Activated naive CD4-positive, alpha-beta T cell treated with anti-CD3 and anti-CD28 coated beads, Interleukin-2, amount 10 ng/mL, durations not matched to agents 7 days and 5 days (primary cell): ENCODE measurements around the gene COL12A1.

Experiments
- CTCF ChIA-PET: fragments of 350-600 bp; sonication (Branson Sonifier 250); formaldehyde crosslinking; loops from one replicate; lab custom pipeline; 2021; ENCODE audit warnings: antibody characterized with exemption; lab: Charles Lee
- DNase-seq: peaks from one replicate; pipeline ENCODE4 v3.0.0-alpha.2; 2020
- H3K27ac Mint-ChIP-seq: one replicate; pipeline ENCODE4 v1.8.0; 2021; ENCODE audit warnings: mild to moderate bottlenecking, moderate library complexity, mixed read lengths
- H3K27me3 Mint-ChIP-seq: one replicate; pipeline ENCODE4 v1.8.0; 2021; ENCODE audit warnings: mild to moderate bottlenecking, mixed read lengths
- H3K36me3 Mint-ChIP-seq: one replicate; pipeline ENCODE4 v1.8.0; 2021; ENCODE audit warnings: mixed read lengths
- H3K4me1 Mint-ChIP-seq: one replicate; pipeline ENCODE4 v1.8.0; 2021; ENCODE audit warnings: mixed read lengths
- H3K4me3 Mint-ChIP-seq: one replicate; pipeline ENCODE4 v1.8.0; 2021; ENCODE audit warnings: mild to moderate bottlenecking, moderate library complexity, mixed read lengths
- H3K9me3 Mint-ChIP-seq: one replicate; pipeline ENCODE4 v1.8.0; 2021; ENCODE audit warnings: mixed read lengths

Gene COL12A1

DNA sequence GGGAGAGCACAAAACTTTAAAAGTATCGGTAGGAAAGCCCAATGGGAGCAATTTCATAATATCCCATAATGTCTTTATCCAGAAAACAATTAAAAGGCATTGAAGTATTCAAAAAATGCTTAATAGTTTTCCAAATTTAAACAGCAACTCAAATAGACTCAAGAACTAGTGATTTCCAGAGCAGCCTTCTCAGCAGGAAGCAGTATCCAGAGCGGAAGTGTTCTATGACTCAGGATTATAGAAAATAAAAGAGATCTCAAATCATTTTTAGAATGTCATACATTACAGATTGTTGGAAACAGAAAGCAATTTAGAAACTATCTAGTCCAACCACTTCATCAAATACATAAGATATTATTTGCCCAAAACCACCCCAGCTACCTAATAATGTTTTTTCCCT is 79.3 kb downstream of the COL12A1 start:
- H3K9me3 Mint-ChIP-seq = no peaks in the 10 kb centered on the region
- H3K36me3 Mint-ChIP-seq = no peaks in the 10 kb centered on the region
- no peak for DNase-seq
- H3K4me1 Mint-ChIP-seq = no peaks in the 10 kb centered on the region
- CTCF ChIA-PET = no interaction called here
- H3K27me3 Mint-ChIP-seq = no peaks in the 10 kb centered on the region
- no peak overlapping the region for H3K27ac Mint-ChIP-seq
- H3K4me3 Mint-ChIP-seq = no peak overlapping the region

DNA sequence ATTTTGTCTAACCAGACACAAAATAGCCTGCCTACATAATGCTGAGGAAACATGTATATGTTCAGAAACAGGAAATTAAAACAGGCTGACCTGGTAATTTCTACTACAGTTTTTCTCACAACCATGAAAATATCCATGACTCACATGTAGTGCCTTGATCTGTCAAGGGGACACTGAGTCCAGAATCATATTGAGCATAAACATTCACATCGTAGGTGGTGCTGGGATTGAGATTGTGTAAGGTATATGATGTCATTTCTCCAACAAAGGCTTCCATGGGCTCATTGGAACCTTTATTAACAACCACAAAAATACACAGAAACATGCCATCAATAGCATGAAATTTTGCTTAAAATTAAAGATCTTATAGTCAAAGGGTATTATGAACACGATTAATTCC is 80.9 kb downstream of the COL12A1 start:
- Mint-ChIP-seq H3K36me3 (no peaks in the 10 kb centered on the region), H3K27me3 (no peaks in the 10 kb centered on the region), H3K27ac (no peak overlapping the region), H3K4me3 (no peak overlapping the region), H3K9me3 (no peaks in the 10 kb centered on the region), H3K4me1 (no peaks in the 10 kb centered on the region)
- no peak for DNase-seq
- CTCF ChIA-PET = no interaction called here

DNA sequence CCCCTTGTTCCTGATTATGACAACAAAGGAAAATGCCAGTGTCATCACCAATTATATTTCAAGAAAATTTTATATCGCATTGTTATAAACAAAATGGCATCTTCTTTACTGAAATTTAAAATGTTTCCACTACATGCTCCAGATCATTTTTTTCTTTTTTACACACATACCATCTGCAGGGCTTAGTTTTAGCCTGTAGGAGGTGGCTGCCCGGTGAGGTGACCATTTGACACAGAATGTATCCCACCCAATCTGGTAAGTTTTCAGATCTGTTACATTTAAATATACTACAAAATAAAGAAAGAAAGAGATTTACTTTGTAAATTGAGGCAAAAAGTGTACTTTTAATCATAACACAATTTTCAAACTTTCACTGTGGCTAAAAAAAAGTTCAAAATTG is 81.8 kb downstream of the COL12A1 start:
- Mint-ChIP-seq H3K27me3 (no peaks in the 10 kb centered on the region), H3K4me1 (no peaks in the 10 kb centered on the region), H3K27ac (no peak overlapping the region), H3K36me3 (no peaks in the 10 kb centered on the region), H3K4me3 (no peak overlapping the region), H3K9me3 (no peaks in the 10 kb centered on the region)
- no peak for DNase-seq
- CTCF ChIA-PET = no interaction called here

DNA sequence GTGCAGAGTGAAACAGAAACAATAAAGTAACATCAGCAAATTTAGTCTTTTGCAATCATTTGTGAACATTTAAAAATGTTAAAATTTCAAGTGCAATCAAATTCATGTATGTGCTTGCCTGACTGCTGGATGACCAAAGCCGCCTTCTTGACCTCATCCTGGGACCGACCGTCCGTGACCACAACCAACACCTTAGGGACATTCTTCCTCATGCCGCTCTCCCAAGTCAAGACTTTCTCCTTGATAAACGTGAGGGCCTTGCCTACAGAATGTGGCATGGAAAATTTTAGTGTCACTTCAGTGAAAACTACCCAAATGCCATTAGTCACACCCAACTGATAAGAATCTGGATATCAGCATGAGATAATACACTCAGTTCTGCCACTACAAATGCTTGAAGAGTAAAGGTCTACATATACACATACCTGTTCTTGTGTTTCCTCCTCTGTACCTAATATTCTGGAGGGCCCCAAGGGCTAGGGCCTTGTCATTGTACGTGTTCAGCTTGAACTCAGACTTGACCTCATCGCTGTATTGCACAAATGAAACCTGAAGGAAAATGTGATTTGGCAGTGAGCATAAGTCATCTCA is 86.8 kb downstream of the COL12A1 start:
- no peak for DNase-seq
- Mint-ChIP-seq H3K4me1 (no peaks in the 10 kb centered on the region), H3K27me3 (no peaks in the 10 kb centered on the region), H3K27ac (no peak overlapping the region), H3K4me3 (no peak overlapping the region), H3K9me3 (no peaks in the 10 kb centered on the region), H3K36me3 (no peaks in the 10 kb centered on the region)
- CTCF ChIA-PET = no interaction called here

DNA sequence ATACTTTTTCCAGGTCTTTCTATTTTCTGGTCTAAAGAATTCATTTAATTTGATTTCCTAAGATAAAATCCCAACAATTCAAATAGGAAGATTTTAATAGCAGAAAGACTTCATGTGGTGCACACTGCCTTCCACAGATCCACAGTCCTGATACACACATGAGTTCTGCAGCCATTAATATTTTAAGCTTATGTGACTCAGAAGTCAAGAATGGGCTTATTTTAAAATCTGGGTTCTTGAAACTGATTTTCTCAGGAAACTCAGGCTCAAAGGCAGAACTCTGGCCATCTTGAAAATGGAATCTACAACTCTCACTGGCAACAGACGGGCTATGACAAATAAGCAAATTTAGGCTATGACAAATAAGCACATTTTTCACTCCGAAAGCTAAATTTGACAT is 88.2 kb downstream of the COL12A1 start:
- H3K4me1 Mint-ChIP-seq = no peaks in the 10 kb centered on the region
- CTCF ChIA-PET = no interaction called here
- DNase-seq = no peak
- no peaks in the 10 kb centered on the region for H3K9me3 Mint-ChIP-seq
- no peaks in the 10 kb centered on the region for H3K36me3 Mint-ChIP-seq
- H3K27me3 Mint-ChIP-seq = no peaks in the 10 kb centered on the region
- no peak overlapping the region for H3K27ac Mint-ChIP-seq
- no peak overlapping the region for H3K4me3 Mint-ChIP-seq

DNA sequence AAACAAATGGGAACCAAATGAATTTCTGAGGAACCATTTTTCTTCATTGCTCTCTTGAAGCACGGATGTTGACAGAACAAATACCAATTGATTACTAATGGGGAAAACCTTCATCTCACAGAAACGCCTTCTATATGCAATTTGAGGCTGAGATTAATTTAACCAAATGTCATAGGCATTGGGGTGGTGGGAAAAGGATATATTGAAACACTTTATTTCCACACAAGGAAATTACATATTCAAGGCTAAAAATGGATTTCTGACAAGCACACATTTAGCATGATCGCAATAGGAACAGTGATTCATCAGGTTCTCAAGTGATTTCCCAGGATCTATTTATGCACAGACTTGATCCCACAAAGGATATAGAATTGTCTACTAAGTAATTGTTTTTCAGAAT is 88.9 kb downstream of the COL12A1 start:
- DNase-seq = no peak
- no peak overlapping the region for H3K27ac Mint-ChIP-seq
- H3K36me3 Mint-ChIP-seq = no peaks in the 10 kb centered on the region
- CTCF ChIA-PET = no interaction called here
- H3K9me3 Mint-ChIP-seq = no peaks in the 10 kb centered on the region
- H3K4me1 Mint-ChIP-seq = no peaks in the 10 kb centered on the region
- no peak overlapping the region for H3K4me3 Mint-ChIP-seq
- H3K27me3 Mint-ChIP-seq = no peaks in the 10 kb centered on the region

DNA sequence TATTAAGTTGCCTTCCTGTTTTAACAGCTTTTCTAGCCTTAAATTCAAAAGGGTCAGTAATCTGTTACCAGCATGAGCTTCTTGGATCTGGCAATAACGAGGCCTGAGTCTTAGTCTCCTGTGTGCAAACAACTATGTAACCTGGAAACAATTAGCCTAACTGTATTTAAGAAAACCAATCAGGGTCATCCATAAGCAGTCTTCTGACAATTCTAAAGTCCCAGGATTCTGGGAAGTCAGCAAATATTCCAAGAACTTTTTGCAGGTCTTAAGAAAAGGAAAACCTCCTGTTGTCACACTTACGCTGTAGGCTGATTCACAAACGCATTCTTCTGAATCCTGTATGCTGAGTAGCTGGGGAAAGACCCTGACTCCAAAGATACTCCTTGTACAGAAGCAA is 90.4 kb downstream of the COL12A1 start:
- Mint-ChIP-seq H3K4me1 (no peaks in the 10 kb centered on the region), H3K36me3 (no peaks in the 10 kb centered on the region), H3K4me3 (no peak overlapping the region), H3K9me3 (no peaks in the 10 kb centered on the region), H3K27ac (no peak overlapping the region), H3K27me3 (no peaks in the 10 kb centered on the region)
- CTCF ChIA-PET = no interaction called here
- DNase-seq = no peak

DNA sequence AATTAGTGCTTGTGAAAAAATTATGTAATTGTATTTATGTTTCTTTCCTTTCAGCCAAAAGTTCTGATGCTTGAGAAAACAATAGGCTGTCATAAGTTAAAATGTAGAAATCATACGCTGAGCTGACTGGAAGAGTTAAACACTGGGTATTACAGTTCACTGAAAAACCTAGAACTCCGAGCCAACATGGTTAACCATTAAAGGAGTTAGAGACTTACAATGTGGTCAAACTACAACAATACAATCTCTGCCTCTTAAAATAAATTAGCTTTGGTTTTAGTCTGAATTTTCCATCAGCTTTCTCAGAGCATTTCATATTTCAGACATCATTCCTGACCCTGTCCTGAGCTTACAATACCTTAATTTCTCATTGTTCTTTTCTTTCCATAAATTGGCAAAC is 91.0 kb downstream of the COL12A1 start:
- no peak overlapping the region for H3K4me3 Mint-ChIP-seq
- H3K27ac Mint-ChIP-seq = no peak overlapping the region
- CTCF ChIA-PET = no interaction called here
- H3K27me3 Mint-ChIP-seq = no peaks in the 10 kb centered on the region
- no peak for DNase-seq
- no peaks in the 10 kb centered on the region for H3K4me1 Mint-ChIP-seq
- H3K9me3 Mint-ChIP-seq = no peaks in the 10 kb centered on the region
- H3K36me3 Mint-ChIP-seq = no peaks in the 10 kb centered on the region

DNA sequence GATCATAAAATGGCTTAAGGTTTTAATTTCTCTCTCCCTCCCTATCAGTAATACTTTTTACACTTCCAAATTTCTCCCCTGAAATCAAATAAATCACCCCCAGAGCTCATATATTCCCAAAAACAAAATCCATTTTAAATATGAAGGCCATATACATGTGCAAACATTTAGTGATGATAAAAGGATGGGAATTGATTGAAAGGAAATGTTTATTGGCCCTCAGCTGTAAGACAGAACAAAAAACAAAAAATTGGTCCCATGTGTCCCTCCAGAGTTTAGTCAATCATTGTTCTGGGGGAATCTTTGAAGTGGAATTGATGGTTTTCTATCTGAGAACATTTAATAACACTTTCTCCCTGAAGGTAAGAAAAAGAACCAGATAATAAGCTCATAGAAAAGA is 91.7 kb downstream of the COL12A1 start:
- no peaks in the 10 kb centered on the region for H3K4me1 Mint-ChIP-seq
- H3K36me3 Mint-ChIP-seq = no peaks in the 10 kb centered on the region
- no peak for DNase-seq
- CTCF ChIA-PET = no interaction called here
- no peaks in the 10 kb centered on the region for H3K9me3 Mint-ChIP-seq
- H3K27me3 Mint-ChIP-seq = no peaks in the 10 kb centered on the region
- no peak overlapping the region for H3K27ac Mint-ChIP-seq
- no peak overlapping the region for H3K4me3 Mint-ChIP-seq

DNA sequence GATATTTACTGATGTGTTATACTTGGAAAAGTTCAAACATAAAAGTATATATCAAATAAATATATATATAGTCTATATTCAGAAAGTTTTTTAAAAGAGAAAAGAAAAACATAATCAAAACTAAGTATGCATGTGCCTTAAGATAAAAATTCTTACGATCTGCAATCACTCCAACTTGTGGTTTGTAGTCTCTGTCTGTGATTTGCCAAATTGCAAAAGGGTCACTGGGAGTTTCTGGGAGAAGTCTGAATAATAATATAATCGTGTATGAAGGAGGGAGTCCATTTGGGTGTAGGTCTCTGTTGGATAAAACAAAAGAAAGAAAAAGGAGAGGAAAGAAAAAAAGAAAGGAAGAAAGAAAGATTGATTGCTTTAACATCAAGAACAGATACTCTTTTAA is 92.4 kb downstream of the COL12A1 start:
- no peak for DNase-seq
- CTCF ChIA-PET = no interaction called here
- no peaks in the 10 kb centered on the region for H3K9me3 Mint-ChIP-seq
- H3K4me1 Mint-ChIP-seq = no peaks in the 10 kb centered on the region
- no peaks in the 10 kb centered on the region for H3K27me3 Mint-ChIP-seq
- H3K27ac Mint-ChIP-seq = no peak overlapping the region
- H3K36me3 Mint-ChIP-seq = no peaks in the 10 kb centered on the region
- H3K4me3 Mint-ChIP-seq = no peak overlapping the region

DNA sequence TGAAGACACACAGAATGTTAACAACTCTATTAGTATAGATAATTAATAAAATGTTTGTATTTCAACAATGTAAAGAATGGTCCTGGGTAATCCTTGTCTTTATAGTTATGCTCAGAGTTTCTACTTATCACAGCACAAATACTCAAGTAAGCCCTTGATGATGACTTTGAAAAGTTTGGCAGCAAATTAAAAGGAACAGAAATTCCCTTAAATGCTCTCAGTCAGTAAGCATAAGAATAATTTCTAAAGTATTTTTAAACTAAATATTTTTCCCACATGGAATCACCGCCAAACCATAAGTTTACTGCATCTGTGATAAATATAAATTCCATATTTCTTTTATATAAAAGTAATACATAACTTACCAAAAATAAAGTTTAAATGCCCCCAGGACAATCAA is 96.1 kb downstream of the COL12A1 start:
- H3K9me3 Mint-ChIP-seq = no peaks in the 10 kb centered on the region
- no peaks in the 10 kb centered on the region for H3K36me3 Mint-ChIP-seq
- H3K27ac Mint-ChIP-seq = no peak overlapping the region
- H3K4me3 Mint-ChIP-seq = no peak overlapping the region
- no peak for DNase-seq
- no peaks in the 10 kb centered on the region for H3K4me1 Mint-ChIP-seq
- no peaks in the 10 kb centered on the region for H3K27me3 Mint-ChIP-seq
- CTCF ChIA-PET = no interaction called here

DNA sequence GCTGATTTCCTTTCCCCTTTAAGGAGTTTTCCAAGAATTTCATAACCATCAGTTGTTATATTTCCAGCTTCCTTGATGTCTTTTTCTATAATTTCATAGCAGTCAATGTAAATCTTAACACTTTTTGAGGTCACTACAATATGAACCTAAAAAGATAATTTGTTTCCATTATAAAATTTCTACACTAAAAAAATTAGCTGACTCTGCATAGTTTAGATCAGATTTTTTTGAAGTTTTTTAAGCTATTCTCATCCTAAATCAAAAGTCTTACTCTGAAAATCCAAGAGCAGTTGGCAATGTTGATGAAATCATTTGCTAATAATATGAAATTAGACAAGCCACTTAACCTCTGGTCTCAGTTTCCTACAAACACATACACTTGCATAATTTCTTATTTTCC is 96.8 kb downstream of the COL12A1 start:
- Mint-ChIP-seq H3K9me3 (no peaks in the 10 kb centered on the region), H3K27me3 (no peaks in the 10 kb centered on the region), H3K27ac (no peak overlapping the region), H3K4me3 (no peak overlapping the region), H3K4me1 (no peaks in the 10 kb centered on the region), H3K36me3 (no peaks in the 10 kb centered on the region)
- CTCF ChIA-PET = no interaction called here
- no peak for DNase-seq

DNA sequence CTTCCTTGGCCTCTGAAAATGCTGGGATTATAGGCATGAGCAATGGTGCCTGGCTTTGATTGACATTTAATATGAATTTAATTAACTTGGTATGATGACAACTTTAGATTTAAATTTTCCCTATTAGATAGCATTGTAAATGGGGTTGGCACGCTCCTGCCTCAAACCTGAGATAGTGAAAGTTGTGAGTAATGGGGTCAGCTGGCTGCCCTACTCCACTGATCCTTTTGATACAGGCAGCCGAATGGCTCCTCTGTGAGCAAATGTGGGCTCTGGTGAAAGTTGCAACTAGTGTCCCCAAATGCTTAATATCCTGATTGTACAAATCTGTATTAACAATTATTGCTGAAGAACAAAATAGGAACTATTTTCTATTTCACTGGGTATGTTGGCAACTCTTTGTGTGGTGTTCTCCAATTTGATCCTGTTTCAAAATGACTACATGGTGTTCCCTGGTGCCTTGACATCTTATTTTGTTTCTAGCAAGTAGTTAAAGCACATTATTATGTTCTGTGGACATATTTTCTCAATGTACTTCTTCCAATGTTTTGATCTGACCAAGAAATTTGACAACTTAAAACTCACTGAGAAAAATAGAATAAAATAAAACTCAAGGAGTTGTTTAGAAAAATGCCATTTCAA is 97.4 kb downstream of the COL12A1 start:
- no peak overlapping the region for H3K27ac Mint-ChIP-seq
- H3K9me3 Mint-ChIP-seq = no peaks in the 10 kb centered on the region
- CTCF ChIA-PET = no interaction called here
- H3K4me1 Mint-ChIP-seq = no peaks in the 10 kb centered on the region
- no peaks in the 10 kb centered on the region for H3K27me3 Mint-ChIP-seq
- H3K4me3 Mint-ChIP-seq = no peak overlapping the region
- no peak for DNase-seq
- no peaks in the 10 kb centered on the region for H3K36me3 Mint-ChIP-seq

DNA sequence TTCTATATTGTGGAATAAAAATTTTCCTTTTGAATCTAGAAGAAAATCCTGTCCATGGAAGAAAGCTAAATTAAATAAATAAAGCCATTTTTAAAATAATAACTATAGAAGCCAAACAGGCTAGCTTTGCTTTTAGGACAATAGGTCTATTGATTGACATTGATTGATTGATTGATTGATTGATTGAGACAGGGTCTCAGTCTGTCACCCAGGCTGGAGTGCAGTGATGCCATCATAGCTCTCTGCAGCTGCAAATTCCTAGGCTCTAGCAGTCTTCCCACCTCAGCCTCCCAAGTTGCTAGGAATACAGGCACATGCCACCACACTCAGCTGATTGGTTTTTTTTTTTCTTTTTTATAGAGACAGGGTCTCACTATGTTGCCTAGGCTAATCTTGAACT is 97.9 kb downstream of the COL12A1 start:
- H3K36me3 Mint-ChIP-seq = no peaks in the 10 kb centered on the region
- no peak for DNase-seq
- no peak overlapping the region for H3K4me3 Mint-ChIP-seq
- no peaks in the 10 kb centered on the region for H3K27me3 Mint-ChIP-seq
- no peak overlapping the region for H3K27ac Mint-ChIP-seq
- no peaks in the 10 kb centered on the region for H3K9me3 Mint-ChIP-seq
- CTCF ChIA-PET = no interaction called here
- H3K4me1 Mint-ChIP-seq = no peaks in the 10 kb centered on the region

DNA sequence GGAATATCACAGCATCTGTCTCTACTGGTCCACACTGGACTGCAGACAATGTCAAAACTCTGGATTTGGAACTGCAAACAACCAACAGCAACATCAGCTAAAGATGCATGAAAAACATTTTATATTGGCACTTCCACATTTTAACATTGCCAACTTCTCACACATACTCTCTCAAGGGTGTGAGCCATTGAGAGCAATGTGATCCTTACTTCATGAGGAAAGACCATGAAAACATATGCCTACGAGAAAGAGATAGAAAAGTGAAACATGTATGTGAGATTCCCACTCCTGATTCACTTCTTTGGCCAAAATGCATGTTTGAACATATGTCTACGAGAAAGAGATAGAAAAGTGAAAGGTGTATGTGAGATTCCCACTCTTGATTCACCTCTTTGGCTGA is 99.4 kb downstream of the COL12A1 start:
- Mint-ChIP-seq H3K9me3 (no peaks in the 10 kb centered on the region), H3K4me1 (no peaks in the 10 kb centered on the region), H3K36me3 (no peaks in the 10 kb centered on the region), H3K27ac (no peak overlapping the region), H3K4me3 (no peak overlapping the region), H3K27me3 (no peaks in the 10 kb centered on the region)
- DNase-seq = no peak
- CTCF ChIA-PET = no interaction called here

DNA sequence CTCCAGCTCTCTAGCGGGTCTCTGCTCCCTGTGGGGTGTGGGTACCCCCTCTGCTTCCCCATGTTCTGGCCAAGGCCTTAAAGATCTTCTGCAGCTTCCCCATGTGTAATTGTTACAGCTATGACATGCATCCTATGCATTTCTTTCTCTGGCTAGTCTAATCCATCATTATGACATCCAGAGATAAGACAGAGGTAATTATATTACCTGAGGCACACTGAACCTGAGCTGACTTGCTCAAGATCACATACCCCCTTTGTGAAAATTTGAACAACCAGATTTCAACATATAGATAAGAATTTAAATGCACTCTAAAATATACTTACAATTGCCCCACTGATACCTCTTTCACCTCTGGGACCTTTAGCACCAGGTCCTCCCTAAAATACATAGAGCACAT is 102.4 kb downstream of the COL12A1 start:
- CTCF ChIA-PET = no interaction called here
- Mint-ChIP-seq H3K27me3 (no peaks in the 10 kb centered on the region), H3K9me3 (no peaks in the 10 kb centered on the region), H3K4me1 (no peaks in the 10 kb centered on the region), H3K27ac (no peak overlapping the region), H3K4me3 (no peak overlapping the region), H3K36me3 (no peaks in the 10 kb centered on the region)
- no peak for DNase-seq
